GM12892 (cell line): ENCODE results near the gene MZT2A.
"Not testable (repeated sequence)": the region's sequence is repeated elsewhere in the genome, so short reads cannot be mapped to it uniquely, and the experiment has no call there.

Source experiments
- DNase-seq: peaks from one replicate; pipeline ENCODE4 v3.0.0; 2011; ENCODE audit not compliant: insufficient read length
- FAIRE-seq: peaks from 2 replicates; lab custom pipeline; 2011; peaks lifted over from hg19 to GRCh38; lab: Jason Lieb, UNC
- POLR2A ChIP-seq: IDR thresholded peaks from 2 replicates; pipeline ENCODE4 v1.6.1; 2011; ENCODE audit warnings: low read depth, low read length, control low read depth
- POLR2AphosphoS5 ChIP-seq: IDR thresholded peaks from 2 replicates; pipeline ENCODE4 v1.6.1; 2011; ENCODE audit warnings: low read depth, low read length, control low read depth
- TAF1 ChIP-seq: IDR thresholded peaks from 2 replicates; pipeline ENCODE4 v1.6.1; 2011; ENCODE audit warnings: low read depth, mild to moderate bottlenecking, control low read depth, low read length, borderline replicate concordance

The MZT2A gene

DNA sequence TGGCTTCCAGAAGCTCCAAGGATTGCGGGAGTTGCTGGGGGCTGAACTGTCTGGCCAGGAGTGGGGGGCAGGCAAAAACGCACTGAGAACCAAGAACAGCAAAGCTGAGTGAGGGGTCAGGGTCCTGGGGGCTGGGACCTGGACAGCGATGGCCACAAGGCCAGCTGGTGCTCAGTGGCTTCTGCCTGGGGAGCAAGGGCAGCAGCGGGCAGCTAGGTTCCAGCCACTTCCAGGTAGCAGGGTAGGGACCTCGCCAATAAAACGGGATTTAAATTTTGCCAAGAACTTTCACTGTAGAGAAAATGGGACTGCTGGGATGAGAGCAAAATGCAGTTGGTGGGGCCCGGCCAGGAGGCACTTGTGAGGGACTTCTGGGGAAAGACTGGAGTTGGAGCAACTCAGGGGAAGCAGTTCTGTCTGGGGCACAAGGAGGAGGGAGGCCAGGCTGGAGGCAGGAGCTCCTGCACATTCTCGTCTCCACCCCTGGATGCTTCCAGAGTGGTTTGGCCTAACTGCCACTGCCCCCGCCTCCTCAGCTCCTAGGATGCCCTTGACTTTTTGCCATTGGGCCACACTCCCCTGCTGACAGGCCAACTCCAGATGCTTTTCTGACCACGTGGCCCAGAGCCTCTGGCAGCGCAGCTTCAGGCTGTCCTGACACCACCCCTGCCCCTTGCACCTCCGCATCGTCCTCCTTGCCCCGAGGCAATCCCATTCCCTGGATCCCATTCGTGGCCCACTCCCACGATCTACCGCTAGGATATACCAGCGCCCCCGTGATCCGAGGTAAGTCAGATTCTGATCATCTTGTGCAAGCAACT, 30.0 kb upstream of the MZT2A start:
- FAIRE-seq (no peak), DNase-seq (no peak)
- peak; percentile 56; the same call in 1 of the 2 replicates for TF ChIP-seq POLR2A
- peak; percentile 78; the same call in 1 of the 2 replicates for TF ChIP-seq POLR2AphosphoS5
- TF ChIP-seq TAF1 = no peak

DNA sequence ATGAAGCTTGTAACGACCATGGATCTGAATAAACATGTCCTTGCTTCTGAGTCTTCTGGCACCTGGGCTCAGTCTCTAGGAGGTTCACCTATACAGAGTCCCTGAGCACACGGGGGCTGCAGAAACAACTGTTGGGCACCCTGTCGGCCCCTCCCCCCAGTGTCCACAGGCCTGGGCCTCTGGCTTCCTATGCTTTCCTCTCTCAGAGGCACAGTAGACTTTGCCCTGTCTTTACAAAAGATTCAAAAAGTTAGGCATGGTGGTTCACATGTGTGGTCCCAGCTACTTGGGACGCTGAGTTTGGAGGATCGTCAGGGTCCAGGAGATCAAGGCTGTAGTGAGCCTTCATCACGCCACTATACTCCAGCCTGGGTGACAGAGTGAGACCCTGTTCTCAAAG, 29.3 kb upstream of the MZT2A start:
- DNase-seq, FAIRE-seq: not testable (repeated sequence)

DNA sequence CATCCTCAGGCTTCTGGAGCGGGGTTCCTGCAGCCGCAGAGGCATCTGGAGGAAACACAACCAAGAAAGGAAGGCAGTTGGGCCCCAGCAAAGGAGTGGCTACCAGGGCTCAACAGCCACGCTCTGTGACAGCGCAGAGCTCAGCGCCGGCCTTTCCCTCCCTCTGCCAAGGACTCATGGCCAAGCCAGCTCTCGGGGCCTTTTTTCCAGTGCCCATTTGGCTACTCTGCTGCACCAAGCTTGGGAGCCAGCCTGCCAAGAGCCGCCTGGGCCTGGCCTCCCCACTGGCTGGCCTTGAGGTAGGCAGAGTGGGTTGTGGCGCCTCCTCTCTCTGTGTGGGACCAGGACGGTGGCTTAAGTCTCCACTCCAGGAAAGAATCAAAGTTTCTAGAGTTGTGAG, 28.3 kb upstream of the MZT2A start:
- TF ChIP-seq POLR2AphosphoS5 = no peak
- TF ChIP-seq POLR2A = no peak
- TF ChIP-seq TAF1 = no peak
- FAIRE-seq (no peak), DNase-seq (no peak)

DNA sequence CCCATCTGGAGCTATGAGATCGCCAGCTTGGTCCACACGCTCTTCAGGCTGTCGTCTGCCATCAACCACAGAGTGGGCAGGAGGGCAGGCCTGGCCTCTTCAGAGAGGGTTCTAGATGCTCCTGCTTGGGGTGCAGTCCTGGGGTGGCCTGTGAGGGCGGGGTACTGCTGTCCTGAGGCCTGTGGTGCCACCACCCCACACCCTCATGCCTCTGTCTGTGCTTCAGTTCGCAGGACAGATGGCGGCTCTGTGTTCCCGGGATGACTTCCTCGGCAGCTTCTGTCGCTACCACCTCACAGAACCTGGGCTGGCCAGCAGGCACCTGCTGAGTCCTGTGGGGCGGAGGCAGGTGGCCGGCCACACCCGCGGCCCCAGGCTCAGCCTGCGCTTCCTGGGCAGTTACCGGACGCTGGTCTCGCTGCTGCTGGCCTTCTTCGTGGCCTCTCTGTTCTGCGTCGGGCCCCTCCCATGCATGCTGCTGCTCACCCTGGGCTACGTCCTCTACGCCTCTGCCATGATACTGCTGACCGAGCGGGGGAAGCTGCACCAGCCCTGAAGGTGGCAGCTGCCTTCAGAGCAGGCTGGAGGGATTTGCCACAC, 27.8 kb upstream of the MZT2A start:
- not testable (repeated sequence) for FAIRE-seq, DNase-seq

DNA sequence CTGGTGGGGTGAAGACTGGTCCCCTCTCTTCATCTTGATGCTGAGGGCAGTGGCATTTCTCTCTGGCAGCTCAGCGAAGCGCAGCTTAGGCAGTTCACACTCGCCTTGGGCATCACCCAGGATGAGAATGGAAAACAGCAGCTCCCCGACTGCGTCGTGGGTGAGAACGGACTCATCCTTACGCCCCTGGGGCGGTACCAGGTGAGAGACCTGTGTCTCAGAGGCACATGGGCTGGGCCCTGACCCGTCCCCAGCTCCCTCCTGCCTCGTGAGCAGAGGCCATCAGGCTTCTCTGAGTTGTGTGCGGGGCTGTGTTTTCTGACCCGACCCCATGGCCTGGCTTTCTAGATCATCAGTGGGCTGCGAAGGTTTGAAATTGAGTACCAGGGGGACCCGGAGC, 27.3 kb upstream of the MZT2A start:
- FAIRE-seq (no peak), DNase-seq (no peak)

DNA sequence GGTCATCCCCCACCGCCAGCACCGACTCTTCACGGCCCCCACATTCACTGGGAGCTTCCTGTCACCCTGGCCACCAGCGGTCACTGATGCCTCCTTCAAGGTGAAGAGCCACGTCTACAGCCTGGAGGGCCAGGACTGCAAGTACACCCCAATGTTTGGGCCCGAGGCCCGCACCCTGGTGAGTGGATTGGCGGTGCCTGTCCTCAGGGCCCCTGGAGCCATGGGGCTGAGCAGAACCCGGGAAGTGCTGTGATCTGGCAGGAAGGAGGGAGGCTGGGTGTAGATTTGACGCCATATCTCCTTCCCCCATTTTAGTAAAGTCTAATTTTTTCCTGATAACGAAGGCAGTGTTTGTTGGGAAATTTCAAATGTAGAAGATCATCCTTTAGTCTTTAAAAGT, 26.3 kb upstream of the MZT2A start:
- FAIRE-seq = peak; percentile 5

More for the DNA sequence above, 27.3 kb upstream of the MZT2A start:
- TF ChIP-seq TAF1 = no peak
- TF ChIP-seq POLR2A = no peak
- no peak for TF ChIP-seq POLR2AphosphoS5

DNA sequence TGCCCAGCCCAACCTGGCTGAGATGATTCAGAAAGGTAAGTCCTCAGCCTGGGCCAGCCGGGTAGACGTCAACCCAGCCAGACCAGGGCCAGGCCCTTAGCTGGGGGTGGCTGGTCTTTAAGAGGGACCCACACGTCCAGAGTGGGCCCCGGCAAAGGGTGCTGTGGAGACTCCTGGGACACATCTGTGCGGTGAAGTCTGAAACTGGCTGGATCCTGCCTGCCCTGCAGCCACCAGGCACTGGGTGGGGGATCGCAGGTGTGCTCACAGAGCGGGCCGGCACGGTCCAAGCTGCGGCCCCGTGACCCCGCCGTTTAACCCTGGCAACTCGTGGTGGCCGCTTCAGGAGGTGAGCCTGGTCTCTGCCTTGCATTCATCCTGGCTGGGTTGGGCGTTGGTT, 25.7 kb upstream of the MZT2A start:
- not testable (repeated sequence) for DNase-seq, FAIRE-seq

More for the DNA sequence above, 26.3 kb upstream of the MZT2A start:
- not testable (repeated sequence) for DNase-seq

DNA sequence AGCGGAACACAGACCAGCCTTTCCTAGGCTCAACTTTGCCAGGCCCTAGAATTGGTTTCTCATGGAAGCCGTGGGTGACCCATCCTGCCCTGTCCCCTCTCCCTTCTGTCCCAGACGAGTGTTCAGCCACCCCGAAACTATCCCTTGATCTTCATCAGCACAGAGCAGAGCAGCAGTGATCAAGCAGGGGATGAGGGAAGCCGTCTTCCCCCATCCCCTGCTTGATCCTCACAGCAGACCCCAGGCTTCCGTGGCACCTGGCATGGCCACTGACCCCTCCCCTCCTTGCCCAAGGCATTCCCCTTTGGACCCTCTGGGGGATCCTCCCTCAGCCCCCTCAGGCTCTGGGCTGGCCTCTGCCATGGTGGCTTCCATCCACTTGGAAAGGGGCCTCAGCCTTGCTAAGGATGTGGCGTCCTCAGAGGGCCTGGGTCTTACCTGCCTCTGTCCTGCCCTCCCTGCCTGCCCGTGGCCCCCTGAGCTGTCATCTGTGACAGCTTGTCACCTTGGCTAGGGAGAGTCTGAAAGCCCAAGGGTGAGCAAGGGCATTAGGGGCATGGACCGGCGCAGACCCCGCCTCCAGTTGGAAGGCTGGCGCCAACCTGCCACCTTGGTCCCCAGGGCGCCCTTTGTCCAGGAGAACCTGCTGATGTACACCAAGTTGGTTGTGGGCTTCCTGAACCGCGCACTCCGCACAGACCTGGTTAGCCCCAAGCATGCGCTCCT, 25.1 kb upstream of the MZT2A start:
- FAIRE-seq (no peak), DNase-seq (no peak)
- TF ChIP-seq POLR2A (no peak; the same call in 1 of the 2 replicates), POLR2AphosphoS5 (no peak), TAF1 (no peak)

DNA sequence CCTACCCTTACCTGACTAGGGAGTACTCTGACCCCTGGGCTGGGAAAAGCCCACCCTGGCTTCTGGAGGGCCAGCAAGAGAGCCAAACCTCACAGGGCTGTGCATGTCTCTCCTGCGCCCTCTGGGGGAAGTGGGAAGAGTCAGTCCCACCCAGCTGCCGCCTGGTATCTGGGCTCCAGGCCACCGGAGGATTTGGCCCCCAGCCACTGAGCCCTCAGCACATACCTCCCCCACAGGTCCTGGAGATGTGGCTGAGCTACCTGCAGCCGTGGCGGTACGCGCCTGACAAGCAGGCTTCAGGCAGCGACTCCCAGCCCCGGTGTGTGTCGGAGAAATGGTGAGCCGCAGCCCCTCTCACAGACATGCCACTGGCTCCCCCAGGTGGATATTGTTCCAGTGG, 24.4 kb upstream of the MZT2A start:
- DNase-seq, FAIRE-seq: not testable (repeated sequence)

DNA sequence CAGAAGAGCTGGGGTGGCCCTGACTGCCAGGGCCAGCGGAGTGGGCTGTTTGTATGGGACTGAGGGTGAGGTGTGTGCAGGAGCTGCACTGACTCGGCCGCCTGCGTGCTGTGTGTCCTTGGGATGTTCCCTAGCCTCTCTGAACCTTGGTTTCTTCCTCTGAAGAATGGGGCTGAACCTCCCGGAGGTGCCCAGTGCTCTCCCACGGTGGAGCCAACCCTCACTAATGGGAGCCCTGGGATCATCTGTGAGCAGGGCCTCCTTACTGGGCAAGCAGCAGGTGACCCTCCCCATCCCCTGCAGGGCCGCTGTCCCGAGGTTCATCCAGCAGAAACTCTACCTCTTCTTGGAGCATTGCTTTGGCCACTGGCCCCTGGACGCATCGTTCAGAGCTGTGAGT, 23.8 kb upstream of the MZT2A start:
- FAIRE-seq (no peak), DNase-seq (no peak)
- TF ChIP-seq TAF1 (no peak), POLR2A (no peak), POLR2AphosphoS5 (no peak)

DNA sequence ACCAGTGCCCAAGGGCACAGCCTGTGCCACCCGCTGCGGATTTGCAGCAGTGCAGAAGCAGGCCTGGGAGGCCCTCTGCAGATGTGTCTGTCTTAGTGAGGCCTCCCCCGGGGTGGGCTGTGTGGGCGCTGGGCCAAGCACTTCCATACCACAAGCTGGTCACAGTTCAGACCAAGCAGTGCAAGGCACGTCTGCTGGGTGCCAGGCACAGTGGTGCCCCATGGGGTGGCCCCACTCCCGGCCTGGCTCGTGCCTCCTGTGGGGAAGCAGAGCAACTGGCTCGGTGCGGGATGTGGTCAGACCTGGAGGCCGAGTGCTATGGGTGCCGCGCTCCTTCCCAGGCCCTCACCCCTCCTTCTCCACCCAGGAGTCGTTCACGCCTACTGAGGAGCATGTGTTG, 23.0 kb upstream of the MZT2A start:
- not testable (repeated sequence) for DNase-seq
- FAIRE-seq = peak; percentile 53

DNA sequence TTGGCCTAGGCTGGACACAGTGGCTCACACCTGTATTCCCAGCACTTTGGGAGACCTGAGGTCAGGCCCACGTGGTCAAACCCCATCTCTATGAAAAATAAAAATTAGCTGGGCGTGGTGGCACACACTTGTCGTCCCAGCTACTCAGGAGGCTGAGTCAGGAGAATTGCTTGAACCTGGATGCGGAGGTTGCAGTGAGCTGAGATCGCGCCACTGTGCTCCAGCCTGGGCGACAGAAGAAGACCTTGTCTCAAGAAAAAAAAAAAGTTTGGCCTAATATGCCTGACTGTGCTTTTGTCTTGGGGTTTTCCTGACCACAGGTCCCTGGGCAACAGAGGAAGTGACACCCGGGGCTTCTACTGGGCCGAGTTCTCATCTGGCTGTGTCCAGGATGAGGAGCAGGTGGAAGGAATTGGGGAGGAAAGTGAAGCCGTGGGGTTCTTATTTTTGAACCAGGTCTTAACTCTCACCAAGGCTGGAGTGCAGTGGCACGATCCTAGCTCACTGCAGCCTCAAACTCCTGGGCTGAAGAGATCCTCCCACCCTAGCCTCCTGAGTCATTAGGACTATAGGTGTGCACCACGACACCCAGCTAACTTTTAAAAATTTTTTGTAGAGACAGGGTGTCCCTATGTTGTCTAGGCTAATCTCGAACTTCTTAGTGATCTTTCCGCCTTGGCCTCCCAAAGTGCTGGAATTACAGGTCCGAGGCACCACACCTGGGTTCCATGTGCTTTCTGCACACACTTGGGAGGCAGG, 22.4 kb upstream of the MZT2A start:
- peak; percentile 80 for FAIRE-seq
- DNase-seq = not testable (repeated sequence)

DNA sequence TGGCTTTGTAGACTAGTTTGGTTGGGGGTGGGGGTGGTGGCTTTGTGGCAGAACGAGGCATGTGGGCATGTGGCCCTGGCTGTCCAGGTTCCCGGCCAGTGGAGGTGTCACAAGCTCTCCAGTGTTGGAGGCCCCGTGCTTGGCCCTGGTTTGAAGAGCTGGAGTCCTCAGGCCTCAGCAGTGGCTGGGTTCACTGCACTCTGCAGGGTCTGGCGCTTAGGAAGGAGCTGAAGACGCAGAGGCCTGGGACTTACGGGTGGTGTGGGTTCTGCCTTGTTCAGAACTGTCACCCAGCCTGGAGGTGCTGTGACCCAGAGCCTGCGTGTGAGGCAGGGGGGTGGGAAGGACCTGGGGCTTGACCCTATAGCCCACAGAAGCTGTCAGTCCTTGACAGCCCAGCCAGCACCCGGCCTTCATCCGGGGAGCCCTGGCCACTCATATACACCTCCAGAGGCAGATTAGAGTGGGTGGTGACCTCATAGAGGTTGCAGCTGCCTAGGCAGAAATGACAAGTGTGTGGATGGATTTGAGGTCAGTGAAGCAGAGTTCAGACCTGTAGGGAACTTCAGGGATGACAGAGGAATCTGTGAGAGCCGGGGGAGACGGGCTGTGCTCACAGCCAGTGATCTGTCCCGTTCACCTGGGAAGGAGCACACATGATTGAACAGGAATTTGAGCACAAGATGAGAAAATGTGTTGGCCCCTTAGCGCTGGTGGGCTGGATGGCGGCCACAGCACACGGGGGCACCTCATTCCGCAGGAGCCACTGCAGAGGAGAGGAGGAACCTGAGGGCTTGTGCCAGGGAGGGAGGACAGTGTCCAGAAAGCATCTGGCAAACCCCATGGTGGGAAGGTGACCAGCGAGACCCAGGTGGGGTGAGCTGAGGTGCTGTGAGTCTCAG, 20.0 kb upstream of the MZT2A start:
- not testable (repeated sequence) for FAIRE-seq, DNase-seq

DNA sequence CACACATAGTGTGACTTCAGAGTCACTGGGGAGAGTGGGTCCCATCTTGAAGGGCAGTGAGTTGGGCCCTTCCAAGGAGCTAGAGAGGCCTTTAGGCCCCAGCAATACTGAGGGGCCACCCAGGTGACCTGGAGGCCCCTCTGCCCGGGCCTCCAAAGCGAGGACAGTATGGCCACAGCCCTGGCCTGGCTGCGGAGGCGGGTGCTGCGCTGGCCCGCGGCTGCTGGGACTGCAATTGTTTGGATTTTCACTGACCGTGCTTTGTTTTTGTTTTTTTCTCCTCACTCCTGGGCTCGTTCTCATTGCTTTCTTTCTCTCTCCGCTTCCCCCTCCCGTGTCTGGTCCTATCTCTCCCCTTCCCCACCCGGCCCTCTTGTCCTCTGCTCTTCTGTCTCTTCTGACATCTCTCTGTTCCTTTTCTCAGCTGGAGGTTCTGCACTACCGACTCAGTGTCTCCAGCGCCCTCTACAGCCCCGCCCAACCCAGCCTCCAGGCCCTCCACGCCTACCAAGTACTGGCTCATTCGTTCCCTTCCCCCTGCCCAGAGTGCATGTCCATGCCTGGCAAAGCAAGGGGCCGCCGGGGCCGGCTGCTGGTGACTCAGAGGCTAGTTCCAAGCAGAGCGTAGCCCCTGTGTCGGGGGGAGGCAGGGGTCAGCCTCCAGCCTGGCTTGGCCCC, 19.2 kb upstream of the MZT2A start:
- not testable (repeated sequence) for FAIRE-seq, DNase-seq
